ENCODE data around the gene HTR3D. TPM values are rescaled to one million over a fixed set of nuclear protein-coding genes. Genes with fewer than 3 reads are reported as not detected.
A peak's percentile ranks its signal among the peaks of the same experiment; 100 is the strongest.

HTR3D gene
- total and polyA plus RNA-seq, 2 of the 4 experiments (the other 2 are of a cell fraction): not detected

GRCh38 chr3:184011230-184011876, 20.2 kb upstream of the HTR3D start:
- no peak overlapping the region for H3K27ac ChIP-seq (ENCODE audit: insufficient read depth, low read length)
- no peak overlapping the region for H2AFZ ChIP-seq (replicated peaks; ENCODE audit: low read length, poor library complexity)
- no peak overlapping the region for H4K5ac ChIP-seq (ENCODE audit: low read depth, low read length)
- H3K9me3 ChIP-seq (ENCODE audit: control insufficient read depth, insufficient read depth, low read length): no peaks in the 10 kb centered on the region
- H2BK20ac ChIP-seq (ENCODE audit: low read depth, low read length): no peak overlapping the region
- no peak overlapping the region for H2AK9ac ChIP-seq (replicated peaks; ENCODE audit: low read depth, low read length, poor library complexity)
- H3K4ac ChIP-seq (ENCODE audit: low read depth, low read length): no peak overlapping the region
- H3K56ac ChIP-seq (ENCODE audit: extremely low read depth, insufficient read depth, low read length): no peak overlapping the region
- no peak overlapping the region for H4K91ac ChIP-seq (ENCODE audit: insufficient read depth, low read depth, low read length)
- in situ Hi-C loops (cut with MboI; ENCODE audit: low sequenced_read_pairs) (loop anchor here (10.0 kb wide), 1 partner anchor 117 kb away; no protein-coding TSS in a partner anchor), intact Hi-C loops (cut with micrococcal nuclease) (loop anchor here (10.0 kb wide), 1 partner anchor 243 kb away; no protein-coding TSS in a partner anchor), dilution Hi-C loops (cut with HindIII; ENCODE audit: low sequenced_read_pairs, unreplicated experiment) (no loop called here)
- no peak overlapping the region for H3K14ac ChIP-seq (replicated peaks; ENCODE audit: low read depth, low read length)
- H3K9me1 ChIP-seq (ENCODE audit: insufficient read depth, low read length): no peaks in the 10 kb centered on the region
- H3K79me1 ChIP-seq (ENCODE audit: low read depth in 1 of 2, low read length in 2 of 2): peaks cover 11 to 20% of the 10 kb centered on the region in 2 experiments
- ATAC-seq (ENCODE audit: low read depth): no peak
- ChIA-PET CTCF (interaction anchor here (0.9 to 1.5 kb wide), 2 partner anchors 107 to 116 kb away, joined by 3 to 4 read pairs; no protein-coding TSS in a partner anchor), POLR2A (ENCODE audit: unreplicated experiment) (no interaction called here)
- no peak overlapping the region for H3K4me3 ChIP-seq (ENCODE audit: insufficient read depth, low read depth, low read length)
- no peak overlapping the region for H3K9ac ChIP-seq (ENCODE audit: low read depth, low read length)
- H2AK5ac ChIP-seq (ENCODE audit: low read depth, low read length): no peak overlapping the region
- H3K27me3 ChIP-seq (ENCODE audit: control insufficient read depth, insufficient read depth, low read length): no peaks in the 10 kb centered on the region
- no peak overlapping the region for H3K23ac ChIP-seq (ENCODE audit: low read depth, low read length)
- H2BK15ac ChIP-seq (ENCODE audit: low read depth, low read length): no peak overlapping the region
- H2BK5ac ChIP-seq (ENCODE audit: low read depth, low read length, poor library complexity, severe bottlenecking): no peak overlapping the region
- peaks cover 2% of the 10 kb centered on the region for H3K4me1 ChIP-seq (ENCODE audit: control insufficient read depth, insufficient read depth, low read length)
- no TSS peak for BruUV-seq (replicated peaks)
- no peak overlapping the region for H3K18ac ChIP-seq (ENCODE audit: low read depth, low read length)
- no peak for TF ChIP-seq FOS (IDR thresholded peaks at IDR 0.05; ENCODE audit: low read depth, low read length)
- no peak for TF ChIP-seq BHLHE40 (IDR thresholded peaks at IDR 0.05; ENCODE audit: low read depth, low read length)
- no peak for TF ChIP-seq POLR2A (IDR thresholded peaks at IDR 0.05; ENCODE audit: low read depth, low read length)
- TF ChIP-seq ELK1 (IDR thresholded peaks at IDR 0.05; ENCODE audit: borderline replicate concordance, low read depth, low read length): no peak
- TF ChIP-seq MAFK (IDR thresholded peaks at IDR 0.05; ENCODE audit: low read depth, low read length): no peak
- no peak for TF ChIP-seq NFE2L2 (IDR thresholded peaks at IDR 0.05; ENCODE audit: low read depth, low read length)
- TF ChIP-seq MXI1 (IDR thresholded peaks at IDR 0.05; ENCODE audit: borderline replicate concordance, low read depth, low read length): no peak
- TF ChIP-seq SMC3 (IDR thresholded peaks at IDR 0.05; ENCODE audit: low read depth, low read length): no peak
- TF ChIP-seq CHD1 (IDR thresholded peaks at IDR 0.05; ENCODE audit: low read depth, low read length): no peak
- TF ChIP-seq, protein P1, sequence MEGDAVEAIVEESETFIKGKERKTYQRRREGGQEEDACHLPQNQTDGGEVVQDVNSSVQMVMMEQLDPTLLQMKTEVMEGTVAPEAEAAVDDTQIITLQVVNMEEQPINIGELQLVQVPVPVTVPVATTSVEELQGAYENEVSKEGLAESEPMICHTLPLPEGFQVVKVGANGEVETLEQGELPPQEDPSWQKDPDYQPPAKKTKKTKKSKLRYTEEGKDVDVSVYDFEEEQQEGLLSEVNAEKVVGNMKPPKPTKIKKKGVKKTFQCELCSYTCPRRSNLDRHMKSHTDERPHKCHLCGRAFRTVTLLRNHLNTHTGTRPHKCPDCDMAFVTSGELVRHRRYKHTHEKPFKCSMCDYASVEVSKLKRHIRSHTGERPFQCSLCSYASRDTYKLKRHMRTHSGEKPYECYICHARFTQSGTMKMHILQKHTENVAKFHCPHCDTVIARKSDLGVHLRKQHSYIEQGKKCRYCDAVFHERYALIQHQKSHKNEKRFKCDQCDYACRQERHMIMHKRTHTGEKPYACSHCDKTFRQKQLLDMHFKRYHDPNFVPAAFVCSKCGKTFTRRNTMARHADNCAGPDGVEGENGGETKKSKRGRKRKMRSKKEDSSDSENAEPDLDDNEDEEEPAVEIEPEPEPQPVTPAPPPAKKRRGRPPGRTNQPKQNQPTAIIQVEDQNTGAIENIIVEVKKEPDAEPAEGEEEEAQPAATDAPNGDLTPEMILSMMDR (conservative IDR thresholded peaks at IDR 0.05; ENCODE audit: low read depth, low read length): no peak
- no peak for TF ChIP-seq MAZ (IDR thresholded peaks at IDR 0.05; ENCODE audit: borderline replicate concordance, low read depth, low read length)
- TF ChIP-seq CEBPB (IDR thresholded peaks at IDR 0.05; ENCODE audit: low read depth, low read length): no peak
- TF ChIP-seq RFX5 (IDR thresholded peaks at IDR 0.05; ENCODE audit: low read depth, low read length): no peak
- no peak for TF ChIP-seq RCOR1 (IDR thresholded peaks at IDR 0.05; ENCODE audit: insufficient replicate concordance, low read length)
- H3K36me3 ChIP-seq (ENCODE audit: control insufficient read depth, insufficient read depth, low read length): peaks cover 3% of the 10 kb centered on the region
- H4K20me1 ChIP-seq (ENCODE audit: insufficient read depth, low read length): no peaks in the 10 kb centered on the region
- no peak overlapping the region for H4K8ac ChIP-seq (ENCODE audit: low read depth in 2 of 2, low read length in 2 of 2)
- H3K4me2 ChIP-seq (ENCODE audit: low read depth, low read length): no peak overlapping the region
- DNase-seq: peak; percentile 22
- no peak overlapping the region for H2BK120ac ChIP-seq (ENCODE audit: low read depth, low read length)
- WGBS, 2 experiments (ENCODE audit: extremely low coverage in 2 of 2, insufficient read length in 1 of 2): no CpG with 5 or more reads among the region's 4 CpGs
